HG03442 (cell line): ENCODE data around the gene UNK.
"Not testable (repeated sequence)": the region's sequence is repeated elsewhere in the genome, so short reads cannot be mapped to it uniquely, and the experiment has no call there.

Source experiments
- ATAC-seq: cut with Tn5 transposase; IDR thresholded peaks from one replicate; pipeline ENCODE4 v1.9.1; 2021; ENCODE audit warnings: mild to moderate bottlenecking, moderate library complexity; ENCODE audit not compliant: unreplicated experiment

The UNK gene

GRCh38 chr17:75869282-75870141, 84.9 kb downstream of the UNK start:
- ATAC-seq: no peak

- not testable (repeated sequence) for ATAC-seq
Observed at GRCh38 chr17:75870228-75870627, 85.6 kb downstream of the UNK start.

- ATAC-seq: no peak
Observed at GRCh38 chr17:75872434-75873351, 88.1 kb downstream of the UNK start.

- ATAC-seq: no peak
Observed at GRCh38 chr17:75873587-75874322, 89.1 kb downstream of the UNK start.

- ATAC-seq: no peak
Observed at GRCh38 chr17:75874323-75875181, 89.9 kb downstream of the UNK start.
